Testis (tissue), 2 donors: Measurements from ENCODE around the gene ZNF658.
"Not testable (repeated sequence)": the region's sequence is repeated elsewhere in the genome, so short reads cannot be mapped to it uniquely, and the experiment has no call there.

ENCODE experiments used
- CTCF ChIP-seq, 3 experiments: fragments of 450-650 bp in 2 of 3; fragments of 200-600 bp in 1 of 3; sonication (generic) in 1 of 3; IDR thresholded peaks; one replicate each; pipeline ENCODE4 v1.5.1; 2016 to 2019; ENCODE audit warnings: antibody characterized with exemption in 3 of 3, mild to moderate bottlenecking in 2 of 3, moderate library complexity in 1 of 3
- POLR2A ChIP-seq: fragments of 450-650 bp; IDR thresholded peaks from one replicate; pipeline ENCODE4 v1.6.1; 2017; ENCODE audit warnings: antibody characterized with exemption, mild to moderate bottlenecking, moderate library complexity

- TF ChIP-seq CTCF (IDR thresholded peaks at IDR 0.05); POLR2A: not testable (repeated sequence)
These were observed 19.5 kb downstream of the ZNF658 start for GRCh38 chr9:66920072-66920471.
